SK-N-SH (cell line): ENCODE data around the gene MAP2K5.

Source experiments
- CHD2 ChIP-seq: fragments of 150-350 bp; IDR thresholded peaks from 2 replicates; pipeline ENCODE4 v1.6.1; 2018; ENCODE audit warnings: low read length; ENCODE audit not compliant: partially characterized antibody
- CTCF ChIP-seq: fragments of 200-600 bp; sonication (generic); IDR thresholded peaks from 2 replicates; pipeline ENCODE4 v1.6.1; 2017; ENCODE audit warnings: antibody characterized with exemption, mild to moderate bottlenecking, moderate library complexity
- ELF1 ChIP-seq: IDR thresholded peaks from 2 replicates; pipeline ENCODE4 v1.4.0; 2012
- EP300 ChIP-seq, 2 experiments: IDR thresholded peaks; 2 replicates each; pipeline versions ENCODE4 v1.4.0 to v1.6.1; 2012; ENCODE audit warnings: borderline replicate concordance in 1 of 2, low read depth in 1 of 2, low read length in 1 of 2
- EZH2phosphoT487 ChIP-seq: fragments of 200-600 bp; sonication (generic); IDR thresholded peaks from 2 replicates; pipeline ENCODE4 v1.6.1; 2017; ENCODE audit warnings: low read depth, mixed run types, mild to moderate bottlenecking, antibody characterized with exemption, moderate library complexity, borderline replicate concordance
- JUND ChIP-seq: IDR thresholded peaks from 2 replicates; pipeline ENCODE4 v1.4.0; 2012
- PBX3 ChIP-seq: IDR thresholded peaks from 2 replicates; pipeline ENCODE4; 2012
- RFX5 ChIP-seq: IDR thresholded peaks from 2 replicates; pipeline ENCODE4 v1.6.1; 2012; ENCODE audit warnings: mild to moderate bottlenecking, improper control_type of control experiment, low read length
- TAF1 ChIP-seq: IDR thresholded peaks from 2 replicates; pipeline ENCODE4 v1.6.1; 2012; ENCODE audit warnings: low read depth, mild to moderate bottlenecking, low read length, moderate library complexity, borderline replicate concordance
- USF1 ChIP-seq: IDR thresholded peaks from 2 replicates; pipeline ENCODE4 v1.4.0; 2012; ENCODE audit warnings: low read depth, borderline replicate concordance
- USF2 ChIP-seq: fragments of 150-350 bp; IDR thresholded peaks from 2 replicates; pipeline ENCODE4 v1.6.1; 2017; ENCODE audit warnings: antibody characterized with exemption, low read length, low read depth, borderline replicate concordance
- YY1 ChIP-seq: IDR thresholded peaks from 2 replicates; pipeline ENCODE4 v1.4.0; 2012; ENCODE audit warnings: low read depth, mild to moderate bottlenecking

- TF ChIP-seq ELF1 (no peak), USF2 (no peak), RFX5 (no peak), EZH2phosphoT487 (no peak), CTCF (no peak), EP300 (IDR thresholded peaks at IDR 0.05; ENCODE audit: borderline replicate concordance in 1 of 2, low read depth in 1 of 2, low read length in 1 of 2) (no peak), CHD2 (no peak), TAF1 (no peak), YY1 (no peak), JUND (no peak), USF1 (no peak), PBX3 (no peak)
These were observed 30.4 kb upstream of the MAP2K5 start for GRCh38 chr15:67512140-67512539.
